ENCODE results near the gene PRR14. TPM values are rescaled to one million over a fixed set of nuclear protein-coding genes. Genes with fewer than 3 reads are reported as not detected.

Gene PRR14
- total and polyA plus RNA-seq, 2 of the 8 experiments (the other 6 are each of a cell fraction or from before 2014, with no cell fraction given): 3.6 to 16.1 TPM

GRCh38 chr16:30656388-30656787 lies 5.6 kb downstream of the PRR14 start:
- Histone ChIP-seq H4K8ac (ENCODE audit: extremely low read depth, insufficient read depth, low read length) (no peak overlapping the region), H2AFZ (ENCODE audit: low read length) (no peak overlapping the region), H3K4me2 (ENCODE audit: insufficient read depth in 1 of 2, low read depth in 2 of 2, low read length in 2 of 2) (no peak overlapping the region; a peak in 1 of 4 replicates), H3K56ac (replicated peaks; ENCODE audit: insufficient read length, low read depth, low read length) (no peak overlapping the region), H3K23me2 (ENCODE audit: low read depth, low read length) (peaks cover 12% of the 10 kb centered on the region; the same call in 1 of the 2 replicates), H2BK20ac (ENCODE audit: low read length) (no peak overlapping the region), H4K91ac (replicated peaks; ENCODE audit: insufficient read length, low read length) (no peak overlapping the region), H3K79me1 (ENCODE audit: low read depth, low read length) (0 out of 2 replicates have a peak, but pooled peaks cover 2% of the 10 kb centered on the region), H3K23ac (ENCODE audit: insufficient read length) (no peak overlapping the region), H3K14ac (ENCODE audit: insufficient read length) (no peak overlapping the region), H3K79me2 (ENCODE audit: control insufficient read depth in 1 of 2, insufficient read depth in 2 of 2, low read length in 2 of 2) (no peaks in the 10 kb centered on the region), H3K9ac (replicated peaks in 1 of 4; ENCODE audit: extremely low read depth in 1 of 4, low read depth in 3 of 4, low read length in 3 of 4) (no peak overlapping the region), H4K20me1 (replicated peaks in 1 of 2; ENCODE audit: control insufficient read depth in 1 of 2, insufficient read depth in 2 of 2, low read length in 2 of 2) (peaks cover 14 to 15% of the 10 kb centered on the region in 2 experiments), H3K36me3 (ENCODE audit: control insufficient read depth in 2 of 4, insufficient read depth in 4 of 4, low read length in 3 of 4) (no peaks in the 10 kb centered on the region; a peak in 1 of 8 replicates), H3K18ac (ENCODE audit: extremely low read depth, low read length) (no peak overlapping the region), H2BK5ac (ENCODE audit: low read depth, low read length) (no peak overlapping the region), H2BK120ac (replicated peaks; ENCODE audit: low read depth, low read length) (no peak overlapping the region), H3K9me3 (ENCODE audit: insufficient read depth in 2 of 2, low read depth in 1 of 2, low read length in 1 of 2) (no peaks in the 10 kb centered on the region), H2BK12ac (ENCODE audit: low read depth, low read length) (no peak overlapping the region), H3K27ac (ENCODE audit: low read depth, low read length) (no peak overlapping the region), H3K27me3 (replicated peaks in 1 of 4; ENCODE audit: control insufficient read depth in 3 of 4, extremely low read depth in 1 of 4, insufficient read depth in 3 of 4, low read length in 3 of 4) (peaks cover 2 to 34% (median 27%) of the 10 kb centered on the region in 4 experiments), H3K4ac (replicated peaks; ENCODE audit: insufficient read length, low read depth, low read length) (no peak overlapping the region), H4K5ac (ENCODE audit: insufficient read length, low read depth, low read length) (no peak overlapping the region), H2AK5ac (ENCODE audit: low read depth, low read length) (no peak overlapping the region), H3K4me1 (replicated peaks in 1 of 4; ENCODE audit: control insufficient read depth in 3 of 4, insufficient read depth in 4 of 4, low read length in 3 of 4) (peaks cover 2 to 13% (median 7%) of the 10 kb centered on the region in 4 experiments; a peak in 6 of 7 replicates), H2BK15ac (ENCODE audit: low read length) (no peak overlapping the region), H3K4me3 (ENCODE audit: extremely low read depth in 1 of 4, insufficient read depth in 2 of 4, low read depth in 3 of 4, low read length in 4 of 4) (no peak overlapping the region)
- CTCF ChIA-PET (ENCODE audit: partially characterized antibody): interaction anchor here (1.0 to 8.2 kb wide), 7 partner anchors 14 to 564 kb away, joined by 3 to 48 read pairs (median 3); partner anchors contain the start of gene TBX6
- POLR2A ChIA-PET (ENCODE audit: partially characterized antibody): interaction anchor here (0.6 to 1.3 kb wide), 2 partner anchors 18 to 226 kb away, joined by 3 to 4 read pairs; partner anchors contain the start of gene DCTPP1
- FAIRE-seq: no peak
- no peak for DNase-seq (ENCODE audit: low read depth in 1 of 2, low spot score in 2 of 2)
- WGBS, 2 experiments (ENCODE audit: extremely low coverage in 1 of 2, insufficient coverage in 1 of 2, insufficient read length in 1 of 2, insufficient replicate concordance in 2 of 2, low coverage in 1 of 2, low lambda C conversion rate in 2 of 2, missing lambda C conversion rate in 1 of 2): 93% methylated on average over 8 of the region's 8 CpGs; no CpG with 5 or more reads in 1 of the 2 experiments
- TF ChIP-seq BACH1 (IDR thresholded peaks at IDR 0.05; ENCODE audit: low read length) (no peak), SRF (IDR thresholded peaks at IDR 0.05; ENCODE audit: low read depth, low read length) (no peak), SIRT6 (IDR thresholded peaks at IDR 0.05; ENCODE audit: low read length) (no peak), HDAC6 (IDR thresholded peaks at IDR 0.05; ENCODE audit: low read depth, low read length) (no peak), RNF2 (IDR thresholded peaks at IDR 0.05; ENCODE audit: borderline replicate concordance, low read depth, low read length, missing control alignments, poor library complexity, severe bottlenecking) (no peak), E2F6 (IDR thresholded peaks at IDR 0.05) (no peak), SP2 (IDR thresholded peaks at IDR 0.05; ENCODE audit: low read length) (no peak), TAF1 (IDR thresholded peaks at IDR 0.05; ENCODE audit: low read depth, low read length) (no peak), FOSL1 (IDR thresholded peaks at IDR 0.05; ENCODE audit: insufficient read depth, low read depth, low read length) (no peak), CBX5 (IDR thresholded peaks at IDR 0.05; ENCODE audit: low read depth, low read length) (no peak), TEAD4 (IDR thresholded peaks at IDR 0.05; ENCODE audit: low read depth, low read length) (no peak)

Measured in H1 (cell line).